Mucosa of descending colon (tissue), 3 donors: ENCODE results near the gene HOXD11. TPM values are rescaled to one million over a fixed set of nuclear protein-coding genes. Genes with fewer than 3 reads are reported as not detected.

Source experiments
- ATAC-seq: fragments of 200-7000 bp; cut with Tn5 transposase; one replicate; pipeline ENCODE4 v1.9.1; 2020; ENCODE audit warnings: mild to moderate bottlenecking, moderate library complexity
- DNase-seq, 3 donors: peaks; one replicate each; pipeline ENCODE4 v3.0.0-alpha.2; 2020
- H3K36me3 ChIP-seq: fragments of 200-600 bp; one replicate; pipeline ENCODE4 v1.8.0; 2021; ENCODE audit warnings: low read depth, mild to moderate bottlenecking
- H3K4me1 ChIP-seq: fragments of 200-600 bp; one replicate; pipeline ENCODE4 v1.8.0; 2021; ENCODE audit warnings: low read depth, mild to moderate bottlenecking
- H3K4me3 ChIP-seq: fragments of 200-600 bp; one replicate; pipeline ENCODE4 v1.8.0; 2021; ENCODE audit warnings: mild to moderate bottlenecking
- H3K9me3 ChIP-seq: fragments of 200-600 bp; one replicate; pipeline ENCODE4 v1.8.0; 2021; ENCODE audit warnings: mild to moderate bottlenecking
- CTCF ChIP-seq: fragments of 200-600 bp; IDR thresholded peaks from one replicate; pipeline ENCODE4 v1.8.0; 2022; ENCODE audit warnings: antibody characterized with exemption, mild to moderate bottlenecking
- intact Hi-C, 2 donors: fragments of 100-400 bp; cut with DNase I in 1 of 2; cut with micrococcal nuclease in 1 of 2; formaldehyde crosslinking; loops; one replicate each; pipeline versions ENCODE4 v1.11.0 to v1.11.1; 2022; cut with DNase I, micrococcal nuclease
- total RNA-seq, 3 donors: library from RNA; stranded (reverse); fragmentation: NEBNext Ultra II Directional in 2 of 3; extraction: Animal tissue kit (Norgen Biotek cat#: 25700) in 2 of 3; gene quantifications; one replicate each; pipeline versions ENCODE4 v1.2.1 to v1.2.4, GENCODE V29; 2021 to 2023
- donor health status: DM: no; HTN: no; CAD: no; lungs with moderate emphysema.
- donor health status: DM: no; HTN: no; CAD: no.
- donor health status: DM: no; HTN: yes; CAD: no.

Gene HOXD11
- total RNA-seq, 3 donors from 2014 or later: 1.2 to 2.1 (median 2.1) TPM

GRCh38 chr2:176121190-176122051 is 14.3 kb downstream of the HOXD11 start:
- ATAC-seq: no peak
- intact Hi-C loops: loop anchor here in 1 of 2 donors (10.0 kb wide), 2 partner anchors 693 to 1023 kb away; no protein-coding TSS in a partner anchor
- peak in 1 of 3 donors; percentile 30 for DNase-seq
- Histone ChIP-seq H3K9me3 (no peaks in the 10 kb centered on the region), H3K36me3 (no peaks in the 10 kb centered on the region), H3K4me3 (no peak overlapping the region), H3K4me1 (peaks cover 6% of the 10 kb centered on the region)
- no peak for TF ChIP-seq CTCF

GRCh38 chr2:176122052-176122682 is 15.1 kb downstream of the HOXD11 start:
- intact Hi-C loops: loop anchor here in 1 of 2 donors (10.0 kb wide), 2 partner anchors 693 to 1023 kb away; no protein-coding TSS in a partner anchor
- TF ChIP-seq CTCF: no peak
- no peaks in the 10 kb centered on the region for H3K36me3 ChIP-seq
- ATAC-seq: peak; percentile 40
- DNase-seq: no peak
- H3K4me1 ChIP-seq: peaks cover 7% of the 10 kb centered on the region
- H3K9me3 ChIP-seq: no peaks in the 10 kb centered on the region
- peak overlapping the region; percentile 22 for H3K4me3 ChIP-seq

- intact Hi-C loops: loop anchor here in 1 of 2 donors (10.0 kb wide), 2 partner anchors 692 to 1022 kb away; no protein-coding TSS in a partner anchor
- Histone ChIP-seq H3K36me3 (no peaks in the 10 kb centered on the region), H3K4me1 (peaks cover 10% of the 10 kb centered on the region), H3K9me3 (no peaks in the 10 kb centered on the region), H3K4me3 (peak within 1 kb of the TSS; percentile 22)
- TF ChIP-seq CTCF: no peak
- ATAC-seq: peak; percentile 78
- DNase-seq: peak; percentile 78 to 79 (median 78)
These were observed 15.8 kb downstream of the HOXD11 start, which contains the start of gene HOXD9 for GRCh38 chr2:176122683-176123410. TSS of gene HOXD9 (plus strand) at chr2:176122719. CDS start at chr2:176122769, 50 bp downstream.

GRCh38 chr2:176123411-176124109 is 16.5 kb downstream of the HOXD11 start:
- DNase-seq (no peak), ATAC-seq (no peak)
- Histone ChIP-seq H3K4me1 (peaks cover 14% of the 10 kb centered on the region), H3K36me3 (no peaks in the 10 kb centered on the region), H3K4me3 (no peak overlapping the region), H3K9me3 (no peaks in the 10 kb centered on the region)
- no peak for TF ChIP-seq CTCF
- intact Hi-C loops: loop anchor here in 1 of 2 donors (10.0 kb wide), 2 partner anchors 691 to 1021 kb away; no protein-coding TSS in a partner anchor
